HG03103 (cell line): ENCODE measurements around the gene CTDSPL.
"Not testable (repeated sequence)": the region's sequence is repeated elsewhere in the genome, so short reads cannot be mapped to it uniquely, and the experiment has no call there.

Source experiments
- ATAC-seq: cut with Tn5 transposase; IDR thresholded peaks from one replicate; pipeline ENCODE4 v1.9.1; 2021; ENCODE audit warnings: low read depth; ENCODE audit not compliant: unreplicated experiment

Gene CTDSPL

DNA sequence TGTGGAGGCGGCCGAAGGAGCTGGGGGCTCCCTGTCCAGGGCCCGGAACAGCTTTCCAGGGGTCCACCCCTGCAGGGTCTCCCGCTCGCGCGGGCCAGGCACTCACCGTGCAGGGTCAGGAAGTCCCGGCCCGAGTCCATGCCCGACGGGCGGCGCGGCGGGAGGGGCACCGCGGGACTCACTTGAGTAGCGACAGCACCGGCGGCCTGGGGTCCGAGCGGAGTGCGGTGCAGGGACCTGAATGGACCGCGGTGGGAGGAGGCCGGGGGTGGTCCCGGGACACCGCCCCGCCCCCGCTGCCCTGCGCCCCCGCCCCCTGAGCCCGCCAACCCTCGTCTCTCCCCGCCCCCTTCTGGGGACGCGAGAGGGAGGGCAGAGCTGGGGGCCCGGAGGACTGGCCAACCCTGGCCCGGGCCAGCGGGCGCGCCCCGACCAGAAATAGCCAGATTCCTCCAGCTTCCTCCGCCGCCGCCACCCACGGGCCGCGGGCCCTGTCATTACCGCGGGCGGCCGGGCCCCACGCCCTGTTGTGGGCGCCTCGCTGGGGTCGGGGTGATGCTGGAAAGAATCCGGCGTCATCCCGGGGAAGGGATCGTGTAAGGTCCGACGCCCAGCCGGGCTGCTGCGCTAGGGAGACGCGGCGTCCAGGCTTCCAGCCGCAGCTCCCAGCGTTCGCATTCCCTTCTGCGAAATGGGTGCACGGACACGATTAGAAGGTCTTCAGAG, 167.9 kb downstream of the CTDSPL start, which contains the start of gene PLCD1:
TSS of gene PLCD1 (minus strand) at position 243 of the 726 bp plus-strand sequence. CDS start at position 140, 103 bp downstream.
- ATAC-seq = no peak

DNA sequence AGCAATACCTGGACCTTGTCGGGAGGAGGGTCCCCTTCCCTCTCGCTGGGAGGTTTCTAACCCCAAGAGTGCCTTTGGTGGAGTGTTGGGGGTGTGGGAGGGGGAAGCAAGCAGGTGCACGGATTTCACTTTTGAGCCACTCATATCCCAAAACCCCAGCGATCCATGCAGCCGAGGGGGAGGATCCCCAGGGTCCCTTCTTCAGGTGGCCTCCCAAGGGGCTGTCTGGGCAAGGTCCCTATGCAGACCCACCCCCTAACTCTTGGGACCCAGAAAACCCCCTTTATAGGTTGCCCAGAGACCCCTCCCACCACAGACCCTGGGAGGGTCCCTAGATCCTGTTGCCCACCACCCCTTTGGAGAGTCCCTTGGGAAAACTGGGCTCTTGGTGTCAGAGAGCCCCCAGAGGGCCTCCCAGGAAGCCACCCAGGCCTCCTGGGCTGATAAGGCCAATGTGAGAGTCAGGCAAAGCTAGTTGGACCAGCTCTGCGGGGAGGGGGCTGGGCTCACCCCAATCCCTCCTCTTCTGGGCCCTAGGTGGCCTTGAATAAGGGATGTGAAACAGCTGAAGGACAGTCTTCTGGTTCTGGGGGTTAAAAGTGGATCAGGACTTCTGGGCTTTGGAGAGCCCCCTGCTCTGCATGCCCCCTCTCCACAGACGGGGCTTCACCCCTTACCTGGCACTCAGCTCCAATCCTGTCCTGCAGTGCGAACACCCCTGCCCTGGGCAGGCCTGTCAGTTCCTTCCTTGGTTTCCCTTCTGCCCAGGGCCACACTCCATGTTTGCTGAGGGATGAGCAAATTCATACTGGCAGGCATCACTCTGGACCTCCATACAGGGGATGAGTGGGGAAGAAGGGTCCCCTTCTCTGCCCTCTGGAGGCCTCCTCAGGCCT, 168.7 kb downstream of the CTDSPL start:
- ATAC-seq = no peak

DNA sequence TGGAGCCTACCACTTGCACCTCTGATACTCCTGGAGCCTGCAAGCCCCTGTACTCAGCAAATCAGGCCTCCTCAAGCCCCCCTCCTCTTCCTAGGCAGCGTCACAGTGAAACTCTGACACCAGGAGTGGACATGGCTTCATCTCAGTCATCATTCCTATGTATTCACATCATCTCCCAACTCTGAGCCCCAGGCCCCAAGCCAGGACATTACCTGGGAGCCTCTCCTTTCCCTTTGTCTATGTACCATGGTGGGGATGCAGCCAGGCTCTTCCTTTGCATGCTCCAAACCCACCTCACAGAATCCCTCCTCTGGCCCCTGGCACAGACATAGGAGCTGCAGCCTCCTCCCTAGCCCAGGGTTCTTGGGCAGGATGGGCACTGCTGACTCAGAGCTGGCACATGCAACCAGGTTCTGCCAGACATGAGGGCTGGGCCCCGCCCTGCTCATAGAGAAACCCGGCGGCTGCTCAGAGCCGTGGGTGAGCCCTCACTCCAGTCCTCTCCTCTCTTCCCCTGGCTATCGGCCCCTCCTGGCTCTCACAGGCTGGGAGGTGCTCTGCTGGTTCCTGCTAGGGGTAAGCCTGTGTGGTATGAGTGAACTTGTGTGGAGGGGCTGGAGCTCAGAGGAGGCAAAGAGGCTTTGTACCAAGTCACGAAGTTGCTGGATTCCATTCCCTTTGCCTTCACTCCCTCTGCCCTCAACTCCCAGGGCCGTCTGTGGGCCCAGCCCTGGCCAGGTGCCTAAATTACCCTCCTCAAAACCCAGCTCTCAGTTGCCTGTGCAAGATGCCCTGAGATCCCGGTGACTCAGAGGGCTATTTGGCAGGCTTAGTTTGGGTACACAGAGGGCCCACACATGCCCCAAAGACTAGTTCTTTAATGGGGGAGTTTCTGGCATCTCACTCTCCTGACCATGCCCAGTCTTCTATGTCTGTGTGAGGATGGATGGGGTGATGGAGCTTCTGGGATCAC, 169.6 kb downstream of the CTDSPL start:
- no peak for ATAC-seq

DNA sequence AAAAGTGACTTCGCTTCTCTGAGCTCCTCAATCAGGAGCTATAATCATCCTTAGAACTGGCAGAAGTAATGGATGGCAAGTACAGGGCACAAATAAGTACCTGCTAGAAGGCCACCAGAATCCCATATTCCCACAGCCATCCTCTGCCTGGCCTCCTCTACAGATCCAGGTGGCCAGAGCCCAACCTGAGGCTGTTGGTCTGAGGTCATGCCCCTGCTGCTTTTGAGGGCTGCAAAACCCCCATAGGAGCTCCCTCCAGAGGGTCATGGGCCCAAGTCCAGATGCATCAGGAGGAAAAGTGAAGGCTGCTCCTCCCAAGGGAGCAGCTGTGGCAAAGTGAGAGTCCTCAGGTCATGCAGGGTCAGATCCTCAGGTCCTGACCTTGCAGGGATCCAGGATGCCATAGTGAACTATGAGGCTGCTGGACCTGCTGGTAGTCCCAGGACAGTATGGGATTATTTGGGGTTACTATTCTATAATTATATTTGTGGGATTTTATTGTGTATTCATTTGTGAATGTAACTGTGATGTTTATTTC, 170.7 kb downstream of the CTDSPL start:
- ATAC-seq = no peak

DNA sequence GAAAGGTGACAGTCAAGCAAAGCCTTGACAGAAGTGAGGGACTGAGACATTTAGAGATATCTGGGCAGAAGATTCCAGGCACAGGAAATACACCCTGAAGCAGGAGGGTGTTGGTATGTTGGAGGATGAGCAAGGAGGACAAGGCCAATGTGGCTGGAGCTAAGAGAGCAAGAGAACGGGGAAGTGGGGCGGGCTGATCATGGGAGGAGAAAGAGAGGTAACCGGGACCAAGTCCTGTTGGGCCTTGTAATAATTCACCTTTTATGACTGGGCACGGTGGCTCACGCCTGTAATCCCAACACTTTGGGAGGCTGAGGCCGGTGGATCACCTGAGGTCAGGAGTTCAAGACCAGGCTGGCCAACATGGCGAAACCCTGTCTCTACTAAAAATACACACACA, 171.9 kb downstream of the CTDSPL start:
- ATAC-seq = not testable (repeated sequence)
